ENCODE data around the gene GUCY2D.
"Not testable (repeated sequence)": the region's sequence is repeated elsewhere in the genome, so short reads cannot be mapped to it uniquely, and the experiment has no call there.

Gene GUCY2D

DNA sequence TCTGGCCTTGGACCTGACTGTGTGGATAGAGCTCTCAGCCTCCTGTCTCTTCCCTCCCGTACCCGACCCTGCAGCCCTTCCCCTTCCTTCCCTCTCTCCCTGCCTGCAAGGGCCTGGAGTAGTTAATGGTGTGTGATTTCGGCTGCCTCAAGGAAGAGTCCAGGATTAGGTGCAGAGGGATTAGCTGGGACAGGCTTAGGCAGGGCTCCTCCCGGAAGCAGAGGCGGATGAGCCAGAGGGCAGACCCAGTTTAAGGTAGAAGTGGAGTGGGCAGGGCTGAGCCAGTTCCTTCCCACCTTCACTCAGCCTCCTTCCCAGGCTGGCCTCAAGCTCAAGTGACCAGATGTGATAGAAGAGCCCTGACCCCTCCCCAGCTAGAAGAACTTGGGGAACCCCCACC is 16.8 kb downstream of the GUCY2D start:
- DNase-seq: no peak

DNA sequence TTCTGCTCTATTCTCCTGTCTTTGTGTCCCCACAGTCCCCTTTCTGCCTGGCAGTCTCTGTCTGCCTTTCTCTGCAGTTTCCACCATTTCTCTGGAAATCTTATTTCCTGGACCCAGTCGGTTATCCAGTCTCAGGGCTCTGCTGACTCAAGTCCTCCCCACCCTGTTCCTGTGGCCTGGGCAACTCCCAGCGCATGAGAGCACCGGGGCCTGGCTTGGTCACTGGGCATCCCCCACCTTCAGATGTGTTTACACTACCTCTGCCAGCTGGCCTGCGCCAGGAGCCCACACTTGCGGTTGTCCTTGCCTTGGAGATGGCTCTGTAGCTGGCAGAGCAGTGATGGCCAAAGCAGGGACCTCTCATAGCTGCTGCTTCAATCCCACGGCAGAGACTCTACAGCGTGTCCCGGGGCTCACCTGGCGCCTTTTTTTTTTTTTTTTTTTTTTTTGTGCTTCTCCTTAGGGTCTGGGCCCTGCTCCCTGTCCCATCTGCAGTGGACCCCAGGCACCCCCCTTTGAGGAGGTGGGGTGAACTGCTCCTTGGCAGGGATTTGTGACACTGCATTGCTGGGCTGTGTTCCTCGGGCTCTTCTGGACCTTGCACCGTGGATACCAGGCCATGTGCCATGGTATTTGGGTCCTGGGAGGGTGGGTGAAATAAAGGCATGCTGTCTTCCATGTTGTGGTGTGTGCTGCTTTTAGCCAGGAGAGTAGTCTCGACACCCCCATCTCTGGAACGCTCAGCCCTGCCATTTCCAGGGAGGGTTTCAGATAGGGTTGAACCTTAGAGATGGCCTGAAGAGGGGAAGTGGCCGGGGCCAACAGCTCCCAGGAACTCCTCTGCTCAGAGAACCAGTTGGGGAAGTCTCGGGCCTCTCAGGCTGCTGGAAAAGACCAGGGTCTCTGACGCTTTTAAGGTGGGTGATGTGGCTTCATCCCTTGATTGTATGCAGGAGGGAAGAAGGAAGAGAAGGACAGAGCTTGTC is 17.5 kb downstream of the GUCY2D start:
- peak; percentile 40 for DNase-seq

- no peak for DNase-seq
Observed at GRCh38 chr17:8020776-8021564, 18.6 kb downstream of the GUCY2D start.

- DNase-seq: no peak
Observed at GRCh38 chr17:8021565-8022359, 19.3 kb downstream of the GUCY2D start.

DNA sequence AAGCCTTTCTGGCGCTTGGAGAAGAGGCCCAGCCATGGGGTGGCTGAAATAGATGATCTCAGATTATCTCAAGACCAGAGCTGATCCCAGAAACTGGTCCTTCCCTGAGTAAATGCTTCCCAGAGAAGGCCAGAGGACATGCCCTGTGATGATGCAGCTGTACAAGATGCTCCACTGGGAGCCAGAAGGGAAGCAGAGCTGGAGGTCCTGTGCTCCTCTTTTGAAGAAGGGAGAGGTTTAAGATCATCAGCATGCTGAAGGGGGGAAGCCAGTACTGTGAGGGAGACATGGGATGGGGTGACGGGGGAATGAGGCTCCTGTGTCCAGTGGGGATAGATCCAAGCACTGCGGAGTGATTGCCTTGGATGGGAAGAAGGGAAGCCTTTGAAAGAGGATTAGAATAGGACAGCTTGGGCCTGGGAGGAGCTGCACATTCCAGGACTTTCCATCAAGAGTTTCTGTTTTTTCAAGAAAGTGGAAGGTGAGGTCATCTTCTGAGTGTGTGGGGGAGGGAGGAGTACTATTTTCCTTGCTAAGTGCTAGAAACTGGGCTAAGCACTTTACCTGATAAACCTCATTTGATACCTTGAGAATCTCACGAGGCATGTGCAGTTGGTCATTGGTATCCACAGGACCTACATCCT is 20.1 kb downstream of the GUCY2D start:
- DNase-seq: peak; percentile 26

DNA sequence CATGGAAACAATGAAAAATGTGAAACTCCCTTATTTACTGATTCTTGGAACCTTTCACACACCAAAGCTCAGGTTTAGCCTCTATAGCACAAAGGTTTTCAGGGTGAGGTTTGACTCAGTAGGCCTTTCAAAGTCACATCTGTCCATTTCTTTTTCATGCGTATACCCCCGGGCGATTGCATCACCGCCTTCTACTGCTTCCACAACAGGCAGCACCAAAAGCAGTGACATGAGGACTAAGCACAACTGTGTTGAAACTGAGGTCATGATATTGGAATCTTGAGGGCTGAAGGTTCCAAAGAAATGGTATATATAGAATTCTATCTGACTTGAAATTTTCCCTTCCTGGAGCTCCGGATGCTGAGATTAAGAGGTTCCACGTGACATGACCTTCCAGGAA is 21.7 kb downstream of the GUCY2D start:
- not testable (repeated sequence) for DNase-seq

DNA sequence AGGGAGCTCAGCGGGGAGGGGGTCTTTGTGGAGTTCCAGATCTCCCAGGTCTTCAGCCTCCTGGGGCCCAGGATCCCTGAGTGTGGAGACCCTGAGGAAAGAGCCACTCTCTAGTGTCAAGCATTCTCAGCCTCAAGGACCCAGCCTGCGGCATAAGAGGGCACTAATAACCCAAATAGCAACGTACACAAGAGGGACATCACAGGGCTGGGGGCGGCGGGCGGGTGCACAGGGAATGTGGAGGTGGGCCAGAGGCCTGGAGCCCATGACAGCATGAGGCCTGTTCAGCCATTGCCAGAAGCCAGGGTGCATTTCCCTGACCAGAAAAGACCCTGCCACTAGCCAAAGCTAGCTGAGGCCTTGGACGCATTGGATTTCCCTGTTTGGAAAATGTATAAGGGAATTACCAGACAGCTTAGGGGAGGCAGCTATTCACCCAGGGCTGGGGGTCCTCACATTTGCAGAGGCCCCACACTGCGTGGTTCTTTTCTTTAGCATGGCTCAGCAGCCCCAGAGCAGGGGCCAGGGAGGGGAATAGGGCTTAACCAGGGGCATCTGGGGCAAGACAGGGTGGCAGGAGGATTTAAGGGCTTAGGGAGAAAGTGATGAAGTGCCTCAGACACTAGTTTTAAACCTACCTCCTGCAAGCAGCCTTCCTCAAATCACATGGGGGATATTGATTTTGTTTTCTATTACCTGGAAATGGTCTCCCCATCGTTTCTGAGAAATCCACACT is 22.9 kb downstream of the GUCY2D start:
- DNase-seq: no peak

DNA sequence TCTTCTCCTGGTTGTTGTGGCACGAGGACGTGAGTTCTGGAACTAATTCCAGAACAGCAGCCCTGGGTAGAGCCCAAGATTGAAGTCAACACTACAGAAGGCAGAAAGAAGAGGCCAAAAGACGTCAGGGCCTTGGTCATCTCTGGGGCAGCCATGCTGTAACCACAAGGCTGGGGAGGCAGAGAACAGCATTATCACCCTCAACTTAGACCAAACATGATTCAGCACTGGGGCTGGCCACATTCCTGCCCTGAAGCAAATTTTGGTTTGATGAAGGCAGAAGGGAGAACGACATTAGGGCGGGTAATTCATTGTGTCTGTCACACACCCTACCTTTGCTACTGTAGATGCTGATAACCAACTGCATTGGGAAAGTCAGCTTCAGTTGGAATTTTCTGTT is 26.7 kb downstream of the GUCY2D start:
- DNase-seq: peak; percentile 83

- no peak for DNase-seq
Observed at GRCh38 chr17:8031261-8031661, 28.8 kb downstream of the GUCY2D start.

DNA sequence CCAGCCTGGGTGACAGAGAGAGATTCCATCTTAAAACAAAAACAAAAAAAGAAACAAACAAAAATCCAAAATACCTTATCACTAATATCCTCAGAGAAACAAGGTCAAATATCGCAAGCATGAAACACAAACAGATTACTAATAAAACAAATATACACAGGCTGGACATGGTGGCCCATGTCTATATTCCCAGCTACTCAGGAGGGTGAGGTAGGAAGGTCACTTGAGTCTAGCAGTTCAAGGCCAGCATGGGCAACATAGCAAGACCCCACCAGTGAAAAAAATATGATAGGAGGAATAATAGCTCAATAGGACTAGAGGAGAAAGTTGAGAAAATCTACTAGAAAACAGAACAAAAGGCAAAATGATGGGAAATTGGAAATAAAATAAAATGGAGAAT is 29.5 kb downstream of the GUCY2D start:
- DNase-seq: no peak

DNA sequence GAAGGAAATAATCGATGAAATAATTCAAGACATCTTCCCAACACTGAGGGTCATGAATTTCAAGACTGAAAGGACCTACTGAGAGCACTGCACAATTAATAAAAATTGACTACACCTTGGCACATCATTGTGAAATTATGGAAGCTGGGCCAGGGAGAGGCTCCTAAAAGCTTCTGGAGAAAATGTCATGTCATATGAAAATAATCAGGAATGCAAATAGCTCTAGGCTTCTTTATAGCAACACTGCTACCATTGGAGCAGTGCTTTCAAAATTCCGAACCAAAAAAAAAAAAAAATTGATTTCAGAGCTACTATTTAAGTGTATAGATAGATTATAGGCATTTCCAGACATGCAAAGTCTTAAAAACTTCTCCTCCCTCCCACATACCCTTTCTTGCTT is 30.0 kb downstream of the GUCY2D start:
- no peak for DNase-seq

- no peak for DNase-seq
Observed at GRCh38 chr17:8038954-8039610, 36.7 kb downstream of the GUCY2D start, which contains the start of gene ALOX15B. Gene ALOX15B (plus strand): TSS chr17:8039059. CDS start chr17:8039156, 97 bp downstream.

GRCh38 chr17:8039611-8040168 is 37.3 kb downstream of the GUCY2D start:
- no peak for DNase-seq

- DNase-seq: peak; percentile 61
Observed at GRCh38 chr17:8041249-8041928, 39.0 kb downstream of the GUCY2D start.

DNA sequence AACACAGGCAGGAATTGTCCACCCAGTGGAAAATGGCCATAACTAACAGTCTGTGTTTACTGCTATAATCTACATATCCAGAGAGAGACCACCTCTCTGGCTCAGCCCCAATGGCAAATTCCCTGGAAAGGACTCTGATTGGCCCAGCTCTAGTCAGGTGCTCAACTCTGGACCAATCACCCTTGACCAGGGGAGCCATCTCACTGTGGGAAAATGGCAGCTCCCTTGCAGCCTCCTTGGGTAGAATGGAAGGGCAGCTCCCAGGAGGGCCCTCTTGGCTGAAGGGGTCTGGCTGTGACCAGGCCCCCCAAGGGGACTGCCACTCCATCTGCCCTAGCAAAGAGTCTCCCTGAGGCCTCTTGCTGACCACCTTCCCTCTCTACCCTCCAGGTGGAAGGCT is 39.6 kb downstream of the GUCY2D start:
- no peak for DNase-seq

GRCh38 chr17:8044819-8045810 is 42.7 kb downstream of the GUCY2D start:
- no peak for DNase-seq

DNA sequence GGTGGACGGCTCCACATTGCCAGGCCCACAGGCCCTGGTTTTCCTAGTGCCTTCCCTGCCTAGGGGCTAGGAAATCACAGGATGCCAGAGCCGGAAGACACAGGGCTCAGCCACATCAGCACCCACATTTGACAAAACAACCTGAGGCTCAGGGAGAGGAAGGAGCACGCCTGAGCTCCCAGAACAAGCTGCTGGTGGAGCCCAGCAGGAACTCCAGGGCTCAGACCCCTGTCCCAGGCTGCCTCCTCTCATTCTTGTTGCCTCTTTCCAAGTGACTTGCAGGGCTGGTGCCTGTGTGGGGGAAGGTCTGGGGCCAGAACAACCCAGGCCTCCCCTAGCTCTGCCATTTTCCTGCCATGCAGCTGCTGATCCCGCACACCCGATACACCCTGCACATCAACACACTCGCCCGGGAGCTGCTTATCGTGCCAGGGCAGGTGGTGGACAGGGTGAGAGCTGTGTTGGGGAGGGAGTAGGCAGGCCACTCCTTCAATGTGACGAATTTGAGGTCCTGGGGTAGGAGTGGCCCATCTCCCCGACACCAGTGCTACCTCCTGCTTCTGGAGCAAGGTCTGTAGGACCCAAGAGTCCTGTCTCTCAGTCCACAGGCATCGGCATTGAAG is 44.0 kb downstream of the GUCY2D start:
- no peak for DNase-seq
